AG04450 (cell line): ENCODE data around the gene WDR53. TPM values are rescaled to one million over a fixed set of nuclear protein-coding genes. Genes with fewer than 3 reads are reported as not detected.

Experiments used
- CTCF ChIA-PET: fragments of 300-600, 350-600 bp; formaldehyde crosslinking; extraction: SDS; loops from one replicate; lab custom pipeline; 2022; ENCODE audit warnings: antibody characterized with exemption, inconsistent platforms; lab: Charles Lee
- POLR2A ChIA-PET: fragments of 350-600 bp; formaldehyde crosslinking; extraction: SDS; loops from one replicate; lab custom pipeline; 2021; ENCODE audit warnings: antibody characterized with exemption, inconsistent platforms; lab: Yijun Ruan, JAX
- DNase-seq: peaks from one replicate; pipeline ENCODE4 v3.0.0-alpha.2; 2011; ENCODE audit warnings: low read depth, low spot score
- H3K27ac ChIP-seq: one replicate; pipeline ENCODE4 v1.5.1; 2012; ENCODE audit warnings: low read depth, low read length, control low read depth
- H3K27me3 ChIP-seq: one replicate; pipeline ENCODE4 v1.6.0; 2012; ENCODE audit warnings: low read length; ENCODE audit not compliant: control insufficient read depth, insufficient read depth
- H3K4me3 ChIP-seq: 2 replicates; pipeline ENCODE4 v1.5.1; 2011; ENCODE audit warnings: mild to moderate bottlenecking, low read depth, low read length, control low read depth
- H3K9me3 ChIP-seq: 2 replicates; pipeline ENCODE4 v1.5.1; 2012; ENCODE audit warnings: low read length; ENCODE audit not compliant: control insufficient read depth, insufficient read depth
- polyA plus RNA-seq: library from polyadenylated mRNA; depleted of rRNA; stranded (reverse); fragments of >200 nt; gene quantifications from 2 replicates; pipeline ENCODE4 v1.2.3, GENCODE V29; 2011
- TF ChIP-seq, protein P1 (sequence below): IDR thresholded peaks from 2 replicates; pipeline ENCODE4 v1.5.1; 2011; ENCODE audit warnings: low read depth, low read length, control low read depth, inconsistent platforms

WDR53 gene
- polyA plus RNA-seq, 1 experiment: 6.8 TPM

DNA sequence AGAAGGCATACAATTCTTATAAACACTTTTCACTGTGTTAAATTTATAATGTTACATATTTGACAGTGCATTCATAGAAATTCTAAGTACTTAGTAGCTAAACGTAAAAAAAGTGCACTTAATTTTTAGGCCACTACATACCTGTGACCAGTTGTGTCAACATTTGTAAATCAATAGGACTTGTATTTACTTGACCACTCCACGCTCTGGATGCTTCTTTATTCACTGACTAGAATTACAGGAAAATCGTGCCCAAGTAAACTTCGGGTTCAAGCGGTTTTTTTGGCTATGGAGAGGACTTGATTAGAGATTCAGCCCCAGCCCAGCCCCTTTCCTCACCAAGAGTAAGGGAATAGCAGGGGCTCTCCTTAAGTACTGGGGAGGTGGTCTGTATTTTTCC is 21.8 kb downstream of the WDR53 start:
- TF ChIP-seq, protein P1, sequence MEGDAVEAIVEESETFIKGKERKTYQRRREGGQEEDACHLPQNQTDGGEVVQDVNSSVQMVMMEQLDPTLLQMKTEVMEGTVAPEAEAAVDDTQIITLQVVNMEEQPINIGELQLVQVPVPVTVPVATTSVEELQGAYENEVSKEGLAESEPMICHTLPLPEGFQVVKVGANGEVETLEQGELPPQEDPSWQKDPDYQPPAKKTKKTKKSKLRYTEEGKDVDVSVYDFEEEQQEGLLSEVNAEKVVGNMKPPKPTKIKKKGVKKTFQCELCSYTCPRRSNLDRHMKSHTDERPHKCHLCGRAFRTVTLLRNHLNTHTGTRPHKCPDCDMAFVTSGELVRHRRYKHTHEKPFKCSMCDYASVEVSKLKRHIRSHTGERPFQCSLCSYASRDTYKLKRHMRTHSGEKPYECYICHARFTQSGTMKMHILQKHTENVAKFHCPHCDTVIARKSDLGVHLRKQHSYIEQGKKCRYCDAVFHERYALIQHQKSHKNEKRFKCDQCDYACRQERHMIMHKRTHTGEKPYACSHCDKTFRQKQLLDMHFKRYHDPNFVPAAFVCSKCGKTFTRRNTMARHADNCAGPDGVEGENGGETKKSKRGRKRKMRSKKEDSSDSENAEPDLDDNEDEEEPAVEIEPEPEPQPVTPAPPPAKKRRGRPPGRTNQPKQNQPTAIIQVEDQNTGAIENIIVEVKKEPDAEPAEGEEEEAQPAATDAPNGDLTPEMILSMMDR: no peak
- Histone ChIP-seq H3K27ac (no peak overlapping the region), H3K9me3 (peaks cover 8% of the 10 kb centered on the region), H3K4me3 (no peak overlapping the region), H3K27me3 (peaks cover 7% of the 10 kb centered on the region)
- POLR2A ChIA-PET: interaction anchor here (0.5 kb wide), 1 partner anchor 10 kb away, joined by 3 read pairs; no protein-coding TSS in a partner anchor
- CTCF ChIA-PET: interaction anchor here (1.8 kb wide), 1 partner anchor 18 kb away, joined by 6 read pairs; no protein-coding TSS in a partner anchor
- no peak for DNase-seq

DNA sequence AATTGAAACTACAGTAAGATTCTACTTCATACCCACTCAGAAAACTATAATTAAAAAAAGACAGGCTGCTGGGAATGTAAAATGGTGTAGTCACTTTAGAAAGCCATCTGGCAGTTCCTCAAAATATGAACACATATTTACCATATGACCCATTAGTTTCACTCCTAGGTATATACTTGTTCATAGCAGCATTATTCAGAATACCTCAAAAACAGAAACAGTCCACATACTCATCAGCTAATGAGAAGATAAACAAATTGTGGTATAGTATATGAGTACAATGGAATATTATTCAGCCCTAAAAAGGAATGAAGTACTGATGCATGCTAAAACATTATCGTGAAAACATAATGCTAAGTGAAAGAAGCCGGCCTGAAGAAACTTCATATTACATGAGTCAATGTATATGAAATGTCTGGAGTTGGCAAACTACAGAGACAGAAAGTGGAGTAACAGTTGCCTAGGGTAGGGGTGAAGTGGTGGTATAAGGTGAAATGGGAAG is 23.8 kb downstream of the WDR53 start:
- Histone ChIP-seq H3K27me3 (peaks cover 7% of the 10 kb centered on the region), H3K27ac (no peak overlapping the region), H3K4me3 (no peak overlapping the region), H3K9me3 (peaks cover 6% of the 10 kb centered on the region)
- no peak for DNase-seq
- ChIA-PET POLR2A (no interaction called here), CTCF (no interaction called here)
- TF ChIP-seq, protein P1: no peak

DNA sequence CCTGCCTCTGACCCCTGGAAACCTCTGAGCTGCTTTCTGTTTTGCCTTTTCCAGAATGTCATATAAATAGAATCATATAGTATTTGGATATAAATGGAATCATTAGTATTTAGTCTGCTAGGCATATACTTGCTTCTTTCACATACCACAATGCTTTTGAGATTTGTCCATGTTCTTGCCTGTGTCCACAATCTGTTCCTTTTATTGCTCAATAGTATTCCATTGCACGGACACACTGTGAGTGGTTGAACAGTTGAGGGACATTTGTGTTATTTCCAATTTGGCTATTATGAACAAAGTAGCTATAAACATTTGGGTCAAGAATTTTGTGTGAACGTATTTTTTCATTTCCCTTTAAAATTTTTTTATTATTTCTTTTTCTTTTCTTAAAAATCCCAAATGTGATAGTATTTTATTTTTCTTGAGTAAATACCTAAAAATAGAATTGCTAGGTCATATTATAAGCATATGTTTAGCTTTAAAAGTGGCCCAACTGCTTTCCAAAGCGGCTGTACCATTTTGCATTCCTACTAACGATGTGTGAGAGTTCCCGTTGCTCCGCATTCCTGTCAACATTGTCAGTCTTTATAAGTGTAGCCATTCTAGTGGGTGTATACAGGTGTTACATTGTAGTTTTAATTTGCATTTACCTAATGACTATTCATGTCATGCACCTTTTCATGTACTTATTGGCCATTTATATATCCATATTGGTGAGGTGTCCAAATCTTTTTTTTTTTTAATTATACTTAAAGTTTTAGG is 26.5 kb downstream of the WDR53 start:
- TF ChIP-seq, protein P1: no peak
- ChIA-PET POLR2A (no interaction called here), CTCF (interaction anchor here (1.4 kb wide), 1 partner anchor 13 kb away, joined by 10 read pairs; no protein-coding TSS in a partner anchor)
- DNase-seq: no peak
- Histone ChIP-seq H3K27ac (no peak overlapping the region), H3K4me3 (no peak overlapping the region), H3K9me3 (no peaks in the 10 kb centered on the region), H3K27me3 (peaks cover 7% of the 10 kb centered on the region)

DNA sequence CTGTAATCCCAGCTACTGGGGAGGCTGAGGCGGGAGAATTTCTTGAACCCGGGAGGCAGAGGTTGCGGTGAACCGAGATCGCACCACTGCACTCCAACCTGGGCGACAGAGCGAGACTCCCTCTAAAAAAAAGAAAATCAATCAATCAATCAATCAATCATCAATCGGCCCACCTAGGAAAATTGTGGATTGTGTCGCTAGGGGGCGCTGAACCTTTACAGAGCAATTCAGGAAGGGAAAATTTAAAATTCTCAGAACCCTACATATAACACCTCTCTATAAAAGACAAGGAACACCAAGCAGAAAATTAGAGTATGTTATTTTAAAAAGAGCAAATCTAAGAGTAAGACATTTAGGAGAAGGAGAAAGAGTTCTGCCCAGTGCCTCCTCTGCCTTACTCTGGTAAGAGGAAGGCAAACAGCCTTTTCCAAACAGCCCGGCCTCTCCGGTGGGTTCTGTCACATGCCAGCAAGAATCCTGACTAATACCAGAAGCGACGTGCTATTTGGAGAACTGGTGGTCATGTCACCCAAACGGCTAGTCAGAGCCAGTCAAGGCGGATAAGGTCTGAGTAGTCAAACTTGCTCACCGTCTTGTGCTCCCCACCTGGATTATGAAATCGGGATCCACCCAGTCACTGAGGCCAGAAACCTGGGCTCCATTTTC is 30.9 kb downstream of the WDR53 start:
- no peak for DNase-seq
- H3K9me3 ChIP-seq: no peaks in the 10 kb centered on the region; the same call in 1 of the 2 replicates
- ChIA-PET POLR2A (no interaction called here), CTCF (interaction anchor here (0.6 to 1.5 kb wide), 4 partner anchors 8 to 20 kb away, joined by 3 to 5 read pairs (median 4); no protein-coding TSS in a partner anchor)
- H3K27me3 ChIP-seq: no peaks in the 10 kb centered on the region
- H3K27ac ChIP-seq: no peak overlapping the region
- TF ChIP-seq, protein P1: peak; percentile 65
- H3K4me3 ChIP-seq: no peak overlapping the region
